Neural cell (in vitro differentiated cells): Measurements from ENCODE around the gene EXOC8.

ENCODE experiments used
- CTCF ChIP-seq: fragments of 450-650 bp; IDR thresholded peaks from 2 replicates; pipeline ENCODE4 v1.5.1; 2014; ENCODE audit warnings: antibody characterized with exemption, mild to moderate bottlenecking, moderate library complexity; ENCODE audit not compliant: poor library complexity, severe bottlenecking
- EP300 ChIP-seq: fragments of 450-650 bp; conservative IDR thresholded peaks from 2 replicates; pipeline ENCODE4 v1.6.1; 2014; ENCODE audit warnings: antibody characterized with exemption, mild to moderate bottlenecking, moderate library complexity; ENCODE audit not compliant: poor library complexity, severe bottlenecking
- EZH2 ChIP-seq: fragments of 200-600, 300-800 bp; shearing (Covaris generic), sonication (generic); IDR thresholded peaks from 2 replicates; pipeline ENCODE4 v1.6.1; 2014; ENCODE audit warnings: antibody characterized with exemption, low read length, borderline replicate concordance, mild to moderate bottlenecking; ENCODE audit not compliant: insufficient read depth, poor library complexity, severe bottlenecking
- MXI1 ChIP-seq: fragments of 450-650 bp; conservative IDR thresholded peaks from 2 replicates; pipeline ENCODE4 v1.6.1; 2014; ENCODE audit warnings: antibody characterized with exemption, mild to moderate bottlenecking; ENCODE audit not compliant: poor library complexity, severe bottlenecking
- POLR2AphosphoS5 ChIP-seq: IDR thresholded peaks from 2 replicates; pipeline ENCODE4 v1.6.1; 2012

GRCh38 chr1:231364192-231364591 is 26.5 kb upstream of the EXOC8 start:
- TF ChIP-seq EP300, result no peak
- TF ChIP-seq CTCF, result no peak
- TF ChIP-seq MXI1, result no peak
- TF ChIP-seq POLR2AphosphoS5, result no peak
- TF ChIP-seq EZH2, result no peak
